ENCODE data around the gene ZNF678.

DNA sequence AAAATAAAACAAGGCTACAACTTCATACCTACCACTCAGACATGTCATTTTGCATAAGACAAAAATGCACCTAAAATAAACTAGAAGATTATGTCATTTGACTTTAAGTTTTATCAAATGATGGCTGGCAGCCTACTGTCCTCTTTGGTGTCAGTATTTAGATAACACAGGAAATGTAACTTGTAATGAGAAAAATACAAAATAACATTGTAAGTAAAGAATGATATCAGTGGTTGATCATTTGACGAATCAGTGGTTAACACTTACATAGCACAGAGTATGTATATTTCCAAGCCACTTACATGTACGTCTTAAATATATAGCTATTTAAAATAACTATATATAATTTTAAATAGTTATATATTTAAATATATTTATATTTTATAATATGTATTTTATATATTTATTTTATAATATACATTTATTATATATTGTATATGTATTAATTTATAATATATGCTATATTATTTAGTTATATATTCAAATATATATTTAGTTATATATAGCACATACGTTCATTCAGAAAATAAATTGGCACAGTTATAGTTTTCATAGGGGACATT, 44.1 kb downstream of the ZNF678 start:
- TF ChIP-seq POLR2AphosphoS5 (IDR thresholded peaks at IDR 0.05) (no peak), POLR2A (IDR thresholded peaks at IDR 0.05) (no peak), EP300 (IDR thresholded peaks at IDR 0.05) (no peak)
- TF ChIP-seq, protein P1, sequence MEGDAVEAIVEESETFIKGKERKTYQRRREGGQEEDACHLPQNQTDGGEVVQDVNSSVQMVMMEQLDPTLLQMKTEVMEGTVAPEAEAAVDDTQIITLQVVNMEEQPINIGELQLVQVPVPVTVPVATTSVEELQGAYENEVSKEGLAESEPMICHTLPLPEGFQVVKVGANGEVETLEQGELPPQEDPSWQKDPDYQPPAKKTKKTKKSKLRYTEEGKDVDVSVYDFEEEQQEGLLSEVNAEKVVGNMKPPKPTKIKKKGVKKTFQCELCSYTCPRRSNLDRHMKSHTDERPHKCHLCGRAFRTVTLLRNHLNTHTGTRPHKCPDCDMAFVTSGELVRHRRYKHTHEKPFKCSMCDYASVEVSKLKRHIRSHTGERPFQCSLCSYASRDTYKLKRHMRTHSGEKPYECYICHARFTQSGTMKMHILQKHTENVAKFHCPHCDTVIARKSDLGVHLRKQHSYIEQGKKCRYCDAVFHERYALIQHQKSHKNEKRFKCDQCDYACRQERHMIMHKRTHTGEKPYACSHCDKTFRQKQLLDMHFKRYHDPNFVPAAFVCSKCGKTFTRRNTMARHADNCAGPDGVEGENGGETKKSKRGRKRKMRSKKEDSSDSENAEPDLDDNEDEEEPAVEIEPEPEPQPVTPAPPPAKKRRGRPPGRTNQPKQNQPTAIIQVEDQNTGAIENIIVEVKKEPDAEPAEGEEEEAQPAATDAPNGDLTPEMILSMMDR (IDR thresholded peaks at IDR 0.05), result no peak

Measured in sigmoid colon (tissue), 4 donors.